C4-2B (cell line): Measurements from ENCODE around the gene SLAMF9.

Experiments
- H3K27ac ChIP-seq: fragments of 450-650 bp; 2 replicates; pipeline ENCODE4 v1.5.1; 2017
- ZFX ChIP-seq: fragments of 450-650 bp; IDR thresholded peaks from 2 replicates; pipeline ENCODE4 v1.6.1; 2017
- TF ChIP-seq, protein P1 (sequence below): fragments of 450-650 bp; conservative IDR thresholded peaks from 2 replicates; pipeline ENCODE4 v1.5.1; 2017; ENCODE audit warnings: mild to moderate bottlenecking

The SLAMF9 gene

DNA sequence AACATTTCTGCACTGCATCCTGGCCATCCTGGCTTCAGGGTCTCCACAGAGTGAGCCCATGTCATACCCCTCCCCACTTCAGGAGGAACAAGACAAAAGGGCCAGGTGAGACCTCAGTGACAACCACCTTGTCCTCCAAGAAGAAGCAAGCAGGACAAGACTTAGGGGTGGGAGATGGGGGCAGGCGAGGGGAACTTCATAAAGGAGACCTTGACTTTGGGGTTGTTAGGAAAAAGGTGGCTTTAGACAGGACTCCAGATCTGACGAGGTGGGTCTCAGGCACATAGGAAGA is 24.0 kb upstream of the SLAMF9 start:
- TF ChIP-seq ZFX = no peak
- TF ChIP-seq, protein P1, sequence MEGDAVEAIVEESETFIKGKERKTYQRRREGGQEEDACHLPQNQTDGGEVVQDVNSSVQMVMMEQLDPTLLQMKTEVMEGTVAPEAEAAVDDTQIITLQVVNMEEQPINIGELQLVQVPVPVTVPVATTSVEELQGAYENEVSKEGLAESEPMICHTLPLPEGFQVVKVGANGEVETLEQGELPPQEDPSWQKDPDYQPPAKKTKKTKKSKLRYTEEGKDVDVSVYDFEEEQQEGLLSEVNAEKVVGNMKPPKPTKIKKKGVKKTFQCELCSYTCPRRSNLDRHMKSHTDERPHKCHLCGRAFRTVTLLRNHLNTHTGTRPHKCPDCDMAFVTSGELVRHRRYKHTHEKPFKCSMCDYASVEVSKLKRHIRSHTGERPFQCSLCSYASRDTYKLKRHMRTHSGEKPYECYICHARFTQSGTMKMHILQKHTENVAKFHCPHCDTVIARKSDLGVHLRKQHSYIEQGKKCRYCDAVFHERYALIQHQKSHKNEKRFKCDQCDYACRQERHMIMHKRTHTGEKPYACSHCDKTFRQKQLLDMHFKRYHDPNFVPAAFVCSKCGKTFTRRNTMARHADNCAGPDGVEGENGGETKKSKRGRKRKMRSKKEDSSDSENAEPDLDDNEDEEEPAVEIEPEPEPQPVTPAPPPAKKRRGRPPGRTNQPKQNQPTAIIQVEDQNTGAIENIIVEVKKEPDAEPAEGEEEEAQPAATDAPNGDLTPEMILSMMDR = no peak
- H3K27ac ChIP-seq = no peak overlapping the region

DNA sequence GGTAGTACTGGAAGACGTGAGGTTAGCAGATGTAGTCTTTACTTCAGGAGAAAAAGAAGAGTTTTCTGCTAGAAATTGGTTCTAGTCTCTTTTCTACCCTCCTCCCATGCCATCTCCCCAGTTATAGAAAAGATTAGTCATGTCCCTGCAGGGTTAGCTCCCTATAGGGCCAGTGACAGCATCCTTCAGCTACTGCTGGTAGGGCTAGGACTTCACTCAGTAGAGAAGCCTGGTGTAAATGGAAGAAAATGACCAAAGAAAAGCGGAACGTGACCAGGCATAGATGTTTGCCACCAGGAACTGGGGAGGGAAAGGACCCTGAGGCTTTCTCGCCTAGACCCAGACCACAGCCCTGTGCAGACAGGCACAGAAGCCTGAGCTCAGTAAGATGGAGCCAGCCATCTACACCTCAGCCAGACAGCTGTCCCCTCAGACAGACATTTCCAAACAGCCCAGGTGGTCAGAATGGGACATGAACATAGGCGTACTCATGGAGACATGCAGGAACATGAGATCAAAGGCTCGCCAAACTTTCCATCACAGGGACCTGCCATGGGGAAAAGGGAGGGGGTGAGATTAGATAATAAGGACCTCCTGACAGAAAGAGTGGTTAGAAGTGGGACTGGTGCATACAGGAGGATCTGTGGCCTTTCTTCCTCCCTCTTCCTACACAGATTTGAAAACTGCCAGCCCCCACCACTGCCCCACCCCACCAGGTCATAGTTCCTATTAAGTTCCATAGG is 23.5 kb upstream of the SLAMF9 start:
- TF ChIP-seq ZFX = no peak
- TF ChIP-seq, protein P1 = no peak
- H3K27ac ChIP-seq = no peak overlapping the region

DNA sequence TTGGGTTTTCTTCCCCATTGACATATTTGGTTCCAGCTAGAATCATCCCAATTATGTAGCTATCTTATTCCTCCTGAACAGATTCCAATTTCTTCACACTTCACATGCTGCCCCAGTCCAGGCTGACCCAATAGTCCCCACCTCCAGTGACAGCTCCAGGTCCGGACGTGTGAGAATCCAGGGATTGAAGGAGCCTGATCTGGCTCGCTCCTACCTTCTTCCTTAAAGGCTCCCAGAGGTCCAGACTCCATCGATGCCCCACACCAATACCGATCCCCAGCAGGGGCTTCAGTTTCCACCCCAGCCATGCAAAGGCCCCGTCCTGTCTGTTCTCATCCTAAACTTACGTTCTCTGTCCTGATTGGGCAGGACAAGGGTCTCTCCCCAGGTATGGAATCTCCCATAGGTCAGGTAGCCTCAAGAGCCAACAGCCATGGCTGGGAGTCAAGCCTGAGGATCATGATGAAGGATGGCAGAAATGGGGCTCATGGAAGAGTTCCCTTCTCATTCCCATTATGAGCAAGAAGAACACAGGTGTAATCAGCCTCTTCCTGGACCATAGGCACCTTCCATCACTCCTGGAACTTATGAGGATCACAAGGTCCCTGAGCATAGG is 20.4 kb upstream of the SLAMF9 start:
- no peak overlapping the region for H3K27ac ChIP-seq
- no peak for TF ChIP-seq ZFX
- TF ChIP-seq, protein P1 = no peak

- H3K27ac ChIP-seq = no peak overlapping the region
- no peak for TF ChIP-seq ZFX
- TF ChIP-seq, protein P1 = no peak
These were observed 19.4 kb upstream of the SLAMF9 start for GRCh38 chr1:159973350-159973940.

DNA sequence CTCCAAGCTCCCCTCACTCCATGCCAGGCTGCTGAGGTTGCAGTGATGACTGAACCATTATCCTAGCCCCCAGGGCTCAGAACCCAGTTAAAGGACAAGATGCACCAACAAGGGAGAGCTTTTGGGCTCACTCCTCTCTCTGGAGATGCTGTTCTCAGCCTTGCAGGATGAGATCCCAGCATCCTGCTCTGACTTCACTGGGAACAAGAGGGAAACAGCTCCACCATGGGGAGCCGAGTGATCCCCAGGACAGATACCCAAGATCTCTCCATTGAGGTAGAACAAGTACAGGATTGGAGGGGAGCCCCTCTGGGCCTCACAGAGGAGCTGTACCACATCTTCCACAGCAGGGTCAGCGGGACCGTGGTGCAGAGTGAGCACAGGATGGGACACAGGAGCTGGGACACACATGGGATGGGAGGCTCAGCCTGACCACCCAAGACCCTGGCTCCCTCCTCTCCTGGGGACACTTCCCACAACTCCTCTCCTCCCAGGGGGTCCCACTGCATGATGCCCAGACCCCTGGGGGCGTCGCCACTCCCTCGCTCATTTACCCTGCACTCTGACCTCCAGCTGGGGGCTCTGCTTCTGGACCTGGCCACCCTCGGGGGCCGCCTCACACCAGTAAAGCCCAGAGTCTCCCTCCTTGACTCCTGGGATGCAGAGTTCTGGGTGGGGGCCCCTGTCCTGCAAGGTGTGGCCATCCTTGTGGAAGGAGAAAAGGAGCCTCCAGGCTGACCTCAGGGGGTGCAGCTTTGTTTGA is 18.6 kb upstream of the SLAMF9 start:
- TF ChIP-seq, protein P1 = no peak
- TF ChIP-seq ZFX = no peak
- H3K27ac ChIP-seq = no peak overlapping the region

DNA sequence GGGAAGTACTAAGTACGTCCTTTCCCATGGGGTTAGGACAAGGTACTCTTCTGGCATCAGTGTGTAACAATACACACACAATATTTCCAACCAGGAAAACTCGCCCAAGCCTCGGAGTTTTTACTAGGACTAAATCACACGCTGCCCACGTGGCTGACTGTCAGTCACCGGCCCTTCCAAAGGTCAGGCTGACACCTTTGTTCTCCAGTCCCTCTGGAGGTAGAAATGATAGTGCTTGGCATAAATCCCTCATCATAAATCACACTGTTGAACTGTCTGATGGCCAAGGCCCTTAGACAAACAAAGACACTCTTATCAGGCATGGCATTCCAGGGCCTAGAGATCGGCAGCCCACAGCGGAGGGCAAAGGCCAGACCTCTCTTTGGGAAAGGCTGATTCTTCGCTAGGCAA is 16.9 kb upstream of the SLAMF9 start:
- H3K27ac ChIP-seq = no peak overlapping the region

More for the DNA sequence above, 16.9 kb upstream of the SLAMF9 start:
- TF ChIP-seq ZFX = no peak
- TF ChIP-seq, protein P1 = no peak
